H9 (cell line): ENCODE measurements around the gene RAPGEF6. TPM values are rescaled to one million over a fixed set of nuclear protein-coding genes. Genes with fewer than 3 reads are reported as not detected.

Experiments
- DNase-seq: peaks from one replicate; pipeline ENCODE4 v3.0.0-alpha.2; 2017
- H2AFZ ChIP-seq: one replicate; pipeline ENCODE4 v1.6.1; 2013; ENCODE audit warnings: mild to moderate bottlenecking, low read length, control low read depth, moderate library complexity
- H2AK5ac ChIP-seq: 2 replicates; pipeline ENCODE4 v1.6.1; 2013; ENCODE audit warnings: low read length, control low read depth, mixed read lengths; ENCODE audit not compliant: insufficient read length
- H2BK120ac ChIP-seq: one replicate; pipeline ENCODE4 v1.6.1; 2013; ENCODE audit warnings: low read depth, mild to moderate bottlenecking, low read length, control low read depth, inconsistent platforms; ENCODE audit not compliant: poor library complexity, severe bottlenecking
- H2BK12ac ChIP-seq: 2 replicates; pipeline ENCODE4 v1.6.1; 2013; ENCODE audit warnings: low read length, control low read depth, mixed read lengths, low read depth; ENCODE audit not compliant: insufficient read length
- H2BK15ac ChIP-seq: 2 replicates; pipeline ENCODE4 v1.6.1; 2013; ENCODE audit warnings: low read depth, low read length, control low read depth
- H2BK20ac ChIP-seq: one replicate; pipeline ENCODE4 v1.6.1; 2013; ENCODE audit warnings: low read depth, mild to moderate bottlenecking, low read length, control low read depth, inconsistent platforms; ENCODE audit not compliant: poor library complexity, severe bottlenecking
- H2BK5ac ChIP-seq: 2 replicates; pipeline ENCODE4 v1.6.1; 2013; ENCODE audit warnings: low read length, control low read depth, mixed read lengths; ENCODE audit not compliant: insufficient read length
- H3K14ac ChIP-seq: 2 replicates; pipeline ENCODE4 v1.6.1; 2013; ENCODE audit warnings: low read length, control low read depth; ENCODE audit not compliant: insufficient read depth
- H3K18ac ChIP-seq: 2 replicates; pipeline ENCODE4 v1.6.1; 2013; ENCODE audit warnings: low read depth, mild to moderate bottlenecking, mixed read lengths, low read length, control low read depth; ENCODE audit not compliant: insufficient read length
- H3K23ac ChIP-seq: 2 replicates; pipeline ENCODE4 v1.6.1; 2013; ENCODE audit warnings: low read length, control low read depth, mixed read lengths, low read depth; ENCODE audit not compliant: insufficient read length
- H3K23me2 ChIP-seq: 2 replicates; pipeline ENCODE4 v1.6.1; 2013; ENCODE audit warnings: low read depth, mild to moderate bottlenecking, mixed read lengths, low read length, control low read depth; ENCODE audit not compliant: insufficient read length, poor library complexity, severe bottlenecking
- H3K27ac ChIP-seq: 2 replicates; pipeline ENCODE4 v1.5.1; 2013; ENCODE audit warnings: low read length, control low read depth, mixed read lengths, low read depth; ENCODE audit not compliant: insufficient read length
- H3K27me3 ChIP-seq: 2 replicates; pipeline ENCODE4 v1.6.1; 2013; ENCODE audit warnings: low read length, control low read depth, inconsistent platforms; ENCODE audit not compliant: insufficient read depth
- H3K4ac ChIP-seq: 2 replicates; pipeline ENCODE4 v1.6.1; 2013; ENCODE audit warnings: low read depth, mild to moderate bottlenecking, control low read depth, inconsistent platforms, low read length, moderate library complexity
- H3K4me1 ChIP-seq: 2 replicates; pipeline ENCODE4 v1.6.1; 2013; ENCODE audit warnings: low read length, control low read depth, inconsistent platforms; ENCODE audit not compliant: insufficient read depth
- H3K4me2 ChIP-seq: 2 replicates; pipeline ENCODE4 v1.6.1; 2013; ENCODE audit warnings: low read length, control low read depth, mixed read lengths; ENCODE audit not compliant: insufficient read length, insufficient read depth
- H3K56ac ChIP-seq: 2 replicates; pipeline ENCODE4 v1.6.1; 2013; ENCODE audit warnings: low read depth, mild to moderate bottlenecking, mixed read lengths, low read length, control low read depth; ENCODE audit not compliant: insufficient read length
- H3K79me1 ChIP-seq: 2 replicates; pipeline ENCODE4 v1.6.1; 2013; ENCODE audit warnings: low read depth, mild to moderate bottlenecking, moderate library complexity, low read length, control low read depth, inconsistent platforms; ENCODE audit not compliant: insufficient read depth, poor library complexity, severe bottlenecking
- H3K79me2 ChIP-seq: 2 replicates; pipeline ENCODE4 v1.6.1; 2013; ENCODE audit warnings: low read length, control low read depth, inconsistent platforms; ENCODE audit not compliant: insufficient read depth
- H3K9ac ChIP-seq: 2 replicates; pipeline ENCODE4 v1.6.1; 2013; ENCODE audit warnings: low read length, control low read depth, mixed read lengths; ENCODE audit not compliant: insufficient read length; ENCODE audit errors: extremely low read depth
- H3K9me3 ChIP-seq: one replicate; pipeline ENCODE4 v1.6.1; 2013; ENCODE audit warnings: low read depth, low read length, inconsistent platforms; ENCODE audit not compliant: control insufficient read depth
- H3T11ph ChIP-seq: one replicate; pipeline ENCODE4 v1.6.1; 2013; ENCODE audit warnings: mild to moderate bottlenecking, low read length, control low read depth, inconsistent platforms
- H4K20me1 ChIP-seq: one replicate; pipeline ENCODE4 v1.6.1; 2013; ENCODE audit not compliant: control insufficient read depth, insufficient read length, insufficient read depth
- H4K5ac ChIP-seq: 2 replicates; pipeline ENCODE4 v1.6.1; 2013; ENCODE audit warnings: low read depth, mild to moderate bottlenecking, mixed read lengths, low read length, control low read depth; ENCODE audit not compliant: insufficient read length
- H4K8ac ChIP-seq: replicated peaks from 2 replicates; pipeline ENCODE4 v1.6.1; 2013; ENCODE audit warnings: low read length, control low read depth, mixed read lengths, low read depth; ENCODE audit not compliant: insufficient read length
- H4K91ac ChIP-seq: 2 replicates; pipeline ENCODE4 v1.6.1; 2013; ENCODE audit warnings: low read depth, mild to moderate bottlenecking, moderate library complexity, mixed read lengths, low read length, control low read depth; ENCODE audit not compliant: insufficient read length
- H3K27ac Mint-ChIP-seq, 3 experiments: 2 replicates in 2 of 3; 3 replicates in 1 of 3; pipeline ENCODE4 v1.8.0; 2020 to 2021; ENCODE audit warnings: mixed read lengths in 3 of 3, mild to moderate bottlenecking in 1 of 3, moderate library complexity in 1 of 3
- H3K27me3 Mint-ChIP-seq: 2 replicates; pipeline ENCODE4 v1.8.0; 2021; ENCODE audit warnings: low read depth, mild to moderate bottlenecking, moderate library complexity, mixed read lengths
- H3K36me3 Mint-ChIP-seq, 3 experiments: 2 replicates in 2 of 3; 3 replicates in 1 of 3; pipeline ENCODE4 v1.8.0; 2020 to 2021; ENCODE audit warnings: low read depth in 3 of 3, mixed read lengths in 3 of 3; ENCODE audit not compliant: insufficient read depth in 1 of 3
- H3K4me1 Mint-ChIP-seq, 2 experiments: 2 replicates each; pipeline ENCODE4 v1.8.0; 2020; ENCODE audit warnings: mixed read lengths in 2 of 2
- H3K4me3 Mint-ChIP-seq, 2 experiments: 2 replicates in 1 of 2; 3 replicates in 1 of 2; pipeline ENCODE4 v1.8.0; 2020 to 2021; ENCODE audit warnings: mild to moderate bottlenecking in 2 of 2, mixed read lengths in 2 of 2, moderate library complexity in 1 of 2
- H3K9me3 Mint-ChIP-seq, 2 experiments: 2 replicates in 1 of 2; 3 replicates in 1 of 2; pipeline ENCODE4 v1.8.0; 2020; ENCODE audit warnings: mild to moderate bottlenecking in 2 of 2, mixed read lengths in 2 of 2, moderate library complexity in 1 of 2
- WGBS: extraction: QIAGEN DNeasy Blood & Tissue Kit; methylation state at CpG from one replicate; pipeline ENCODE4 v1.1.7; 2013; ENCODE audit warnings: missing lambda C conversion rate, low lambda C conversion rate, mixed read lengths; ENCODE audit not compliant: insufficient read length; ENCODE audit errors: extremely low coverage; 5-methylcytosine and 5-hydroxymethylcytosine counted together
- total RNA-seq: library from RNA; stranded (reverse); gene quantifications from 2 replicates; pipeline ENCODE4 v1.2.1, GENCODE V29; 2021
- TF ChIP-seq, protein P1 (sequence below): fragments of 200-600 bp; sonication (generic); conservative IDR thresholded peaks from 3 replicates; pipeline ENCODE4 v1.8.0; 2021; ENCODE audit warnings: antibody characterized with exemption, mild to moderate bottlenecking

The RAPGEF6 gene
- total RNA-seq, 1 experiment from 2014 or later, result 19.7 TPM

DNA sequence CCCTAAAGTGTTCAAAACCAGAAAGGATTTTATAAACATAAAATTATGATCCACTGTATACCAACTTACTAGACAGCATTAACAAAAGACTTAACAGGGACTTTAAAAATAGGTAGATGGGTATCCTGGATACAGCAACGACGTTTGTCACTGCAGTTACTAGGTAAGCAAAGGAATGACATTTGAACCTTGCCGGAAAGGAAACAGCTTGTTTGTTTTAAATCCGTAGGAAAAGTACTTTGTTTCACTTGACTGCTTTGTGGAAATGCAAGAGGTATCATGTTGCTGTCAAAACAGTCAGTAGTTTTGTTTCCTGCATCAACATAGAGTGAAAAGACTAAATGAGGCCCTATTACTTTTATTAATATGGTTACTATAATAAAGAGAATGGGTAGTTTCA lies 248.2 kb downstream of the RAPGEF6 start:
- H2BK15ac ChIP-seq, result no peak overlapping the region

More for the DNA sequence above, 248.2 kb downstream of the RAPGEF6 start:
- Mint-ChIP-seq H3K9me3 (no peaks in the 10 kb centered on the region), H3K4me1 (peaks cover 9 to 12% of the 10 kb centered on the region in 2 experiments; a peak in 3 of 4 replicates), H3K27me3 (no peaks in the 10 kb centered on the region; the same call in 1 of the 2 replicates), H3K27ac (no peak overlapping the region), H3K4me3 (no peak overlapping the region), H3K36me3 (peaks cover under 1 to 10% (median 9%) of the 10 kb centered on the region in 3 experiments; a peak in 5 of 7 replicates)
- no peak overlapping the region for H2AFZ ChIP-seq
- H2BK12ac ChIP-seq, result no peak overlapping the region
- H3K14ac ChIP-seq, result no peak overlapping the region
- no peaks in the 10 kb centered on the region for H4K20me1 ChIP-seq
- no peak overlapping the region for H3K4ac ChIP-seq
- no peak for DNase-seq
- no peak overlapping the region for H2BK5ac ChIP-seq
- H3K79me2 ChIP-seq, result no peaks in the 10 kb centered on the region
- H3K27me3 ChIP-seq, result no peaks in the 10 kb centered on the region
- no peak overlapping the region for H4K5ac ChIP-seq
- no peak overlapping the region for H3K18ac ChIP-seq
- no peaks in the 10 kb centered on the region for H3K23me2 ChIP-seq
- no peak overlapping the region for H4K8ac ChIP-seq
- no peaks in the 10 kb centered on the region for H3K79me1 ChIP-seq
- no peak overlapping the region for H2AK5ac ChIP-seq
- H4K91ac ChIP-seq, result no peak overlapping the region
- H3K27ac ChIP-seq, result no peak overlapping the region
- TF ChIP-seq, protein P1, sequence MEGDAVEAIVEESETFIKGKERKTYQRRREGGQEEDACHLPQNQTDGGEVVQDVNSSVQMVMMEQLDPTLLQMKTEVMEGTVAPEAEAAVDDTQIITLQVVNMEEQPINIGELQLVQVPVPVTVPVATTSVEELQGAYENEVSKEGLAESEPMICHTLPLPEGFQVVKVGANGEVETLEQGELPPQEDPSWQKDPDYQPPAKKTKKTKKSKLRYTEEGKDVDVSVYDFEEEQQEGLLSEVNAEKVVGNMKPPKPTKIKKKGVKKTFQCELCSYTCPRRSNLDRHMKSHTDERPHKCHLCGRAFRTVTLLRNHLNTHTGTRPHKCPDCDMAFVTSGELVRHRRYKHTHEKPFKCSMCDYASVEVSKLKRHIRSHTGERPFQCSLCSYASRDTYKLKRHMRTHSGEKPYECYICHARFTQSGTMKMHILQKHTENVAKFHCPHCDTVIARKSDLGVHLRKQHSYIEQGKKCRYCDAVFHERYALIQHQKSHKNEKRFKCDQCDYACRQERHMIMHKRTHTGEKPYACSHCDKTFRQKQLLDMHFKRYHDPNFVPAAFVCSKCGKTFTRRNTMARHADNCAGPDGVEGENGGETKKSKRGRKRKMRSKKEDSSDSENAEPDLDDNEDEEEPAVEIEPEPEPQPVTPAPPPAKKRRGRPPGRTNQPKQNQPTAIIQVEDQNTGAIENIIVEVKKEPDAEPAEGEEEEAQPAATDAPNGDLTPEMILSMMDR, result no peak
- no peak overlapping the region for H3K56ac ChIP-seq
- H2BK20ac ChIP-seq, result no peak overlapping the region
- H3T11ph ChIP-seq, result no peak overlapping the region
- H3K9ac ChIP-seq, result no peak overlapping the region
- no peak overlapping the region for H3K4me2 ChIP-seq
- H2BK120ac ChIP-seq, result no peak overlapping the region
- no CpG with 5 or more reads among the region's 4 CpGs for WGBS
- no peaks in the 10 kb centered on the region for H3K9me3 ChIP-seq
- H3K23ac ChIP-seq, result no peak overlapping the region
- H3K4me1 ChIP-seq, result no peaks in the 10 kb centered on the region
